ENCODE data around the gene SLC15A3. TPM values are rescaled to one million over a fixed set of nuclear protein-coding genes. Genes with fewer than 3 reads are reported as not detected.
"Not testable (repeated sequence)": the region's sequence is repeated elsewhere in the genome, so short reads cannot be mapped to it uniquely, and the experiment has no call there.

SLC15A3 gene
- total RNA-seq, 1 donor from 2014 or later = 10.4 TPM

GRCh38 chr11:60913793-60914632, 38.0 kb downstream of the SLC15A3 start, which contains the start of gene TMEM109:
Gene TMEM109, plus strand, starts transcription at chr11:60914158. Its CDS starts 5,536 bp downstream, at chr11:60919694.
- Mint-ChIP-seq H3K4me1 (peaks cover 41% of the 10 kb centered on the region), H3K4me3 (peak within 1 kb of the TSS; percentile 97), H3K36me3 (ENCODE audit: low read depth) (peaks cover 2% of the 10 kb centered on the region), H3K27ac (ENCODE audit: unreplicated experiment) (peak within 1 kb of the TSS; percentile 99), H3K9me3 (no peaks in the 10 kb centered on the region), H3K27me3 (ENCODE audit: low read depth) (peaks cover 22% of the 10 kb centered on the region)
- no peak for TF ChIP-seq CTCF (conservative IDR thresholded peaks at IDR 0.05)
- DNase-seq (ENCODE audit: low read depth, low spot score) = peak; percentile 76

GRCh38 chr11:60912851-60913528, 39.0 kb downstream of the SLC15A3 start:
- peak overlapping the region; percentile 99 for H3K27ac Mint-ChIP-seq (ENCODE audit: unreplicated experiment)
- peak overlapping the region; percentile 97 for H3K4me3 Mint-ChIP-seq
- peaks cover 2% of the 10 kb centered on the region for H3K36me3 Mint-ChIP-seq (ENCODE audit: low read depth)
- TF ChIP-seq CTCF (conservative IDR thresholded peaks at IDR 0.05) = no peak
- H3K9me3 Mint-ChIP-seq = no peaks in the 10 kb centered on the region
- peaks cover 41% of the 10 kb centered on the region for H3K4me1 Mint-ChIP-seq
- no peak for DNase-seq (ENCODE audit: low read depth, low spot score)
- peaks cover 32% of the 10 kb centered on the region for H3K27me3 Mint-ChIP-seq (ENCODE audit: low read depth)

- Mint-ChIP-seq H3K36me3 (ENCODE audit: low read depth) (peaks cover 2% of the 10 kb centered on the region), H3K27ac (ENCODE audit: unreplicated experiment) (peak overlapping the region; percentile 30), H3K27me3 (ENCODE audit: low read depth) (peaks cover 36% of the 10 kb centered on the region), H3K4me3 (peak overlapping the region; percentile 97), H3K4me1 (peaks cover 41% of the 10 kb centered on the region), H3K9me3 (no peaks in the 10 kb centered on the region)
- DNase-seq (ENCODE audit: low read depth, low spot score) = no peak
- TF ChIP-seq CTCF (conservative IDR thresholded peaks at IDR 0.05) = no peak
These were observed 39.6 kb downstream of the SLC15A3 start for GRCh38 chr11:60912223-60912850.

GRCh38 chr11:60910711-60911380, 41.1 kb downstream of the SLC15A3 start:
- no peak for TF ChIP-seq CTCF (conservative IDR thresholded peaks at IDR 0.05)
- Mint-ChIP-seq H3K4me3 (peak overlapping the region; percentile 63), H3K36me3 (ENCODE audit: low read depth) (peaks cover under 1% of the 10 kb centered on the region), H3K4me1 (peaks cover 38% of the 10 kb centered on the region), H3K9me3 (no peaks in the 10 kb centered on the region), H3K27me3 (ENCODE audit: low read depth) (peaks cover 41% of the 10 kb centered on the region), H3K27ac (ENCODE audit: unreplicated experiment) (no peak overlapping the region)
- no peak for DNase-seq (ENCODE audit: low read depth, low spot score)

GRCh38 chr11:60910281-60910687, 41.7 kb downstream of the SLC15A3 start:
- no peak for TF ChIP-seq CTCF (conservative IDR thresholded peaks at IDR 0.05)
- no peaks in the 10 kb centered on the region for H3K36me3 Mint-ChIP-seq (ENCODE audit: low read depth)
- no peak overlapping the region for H3K27ac Mint-ChIP-seq (ENCODE audit: unreplicated experiment)
- peaks cover 38% of the 10 kb centered on the region for H3K4me1 Mint-ChIP-seq
- H3K4me3 Mint-ChIP-seq = no peak overlapping the region
- H3K9me3 Mint-ChIP-seq = no peaks in the 10 kb centered on the region
- peaks cover 41% of the 10 kb centered on the region for H3K27me3 Mint-ChIP-seq (ENCODE audit: low read depth)
- DNase-seq (ENCODE audit: low read depth, low spot score) = no peak

- H3K9me3 Mint-ChIP-seq; DNase-seq (ENCODE audit: low read depth, low spot score); H3K36me3 Mint-ChIP-seq (ENCODE audit: low read depth); H3K27ac Mint-ChIP-seq (ENCODE audit: unreplicated experiment): not testable (repeated sequence)
- Mint-ChIP-seq H3K27me3 (ENCODE audit: low read depth) (peaks cover 41% of the 10 kb centered on the region), H3K4me3 (peak overlapping the region; percentile 28), H3K4me1 (peaks cover 38% of the 10 kb centered on the region)
These were observed 42.2 kb downstream of the SLC15A3 start for GRCh38 chr11:60909680-60910280.

Measured in neural crest cell (in vitro differentiated cells).